HG03432 (cell line): ENCODE data around the gene CPZ.
"Not testable (repeated sequence)": the region's sequence is repeated elsewhere in the genome, so short reads cannot be mapped to it uniquely, and the experiment has no call there.

Source experiments
- ATAC-seq: cut with Tn5 transposase; IDR thresholded peaks from one replicate; pipeline ENCODE4 v1.9.1; 2021; ENCODE audit warnings: mild to moderate bottlenecking, moderate library complexity; ENCODE audit not compliant: unreplicated experiment

CPZ gene

DNA sequence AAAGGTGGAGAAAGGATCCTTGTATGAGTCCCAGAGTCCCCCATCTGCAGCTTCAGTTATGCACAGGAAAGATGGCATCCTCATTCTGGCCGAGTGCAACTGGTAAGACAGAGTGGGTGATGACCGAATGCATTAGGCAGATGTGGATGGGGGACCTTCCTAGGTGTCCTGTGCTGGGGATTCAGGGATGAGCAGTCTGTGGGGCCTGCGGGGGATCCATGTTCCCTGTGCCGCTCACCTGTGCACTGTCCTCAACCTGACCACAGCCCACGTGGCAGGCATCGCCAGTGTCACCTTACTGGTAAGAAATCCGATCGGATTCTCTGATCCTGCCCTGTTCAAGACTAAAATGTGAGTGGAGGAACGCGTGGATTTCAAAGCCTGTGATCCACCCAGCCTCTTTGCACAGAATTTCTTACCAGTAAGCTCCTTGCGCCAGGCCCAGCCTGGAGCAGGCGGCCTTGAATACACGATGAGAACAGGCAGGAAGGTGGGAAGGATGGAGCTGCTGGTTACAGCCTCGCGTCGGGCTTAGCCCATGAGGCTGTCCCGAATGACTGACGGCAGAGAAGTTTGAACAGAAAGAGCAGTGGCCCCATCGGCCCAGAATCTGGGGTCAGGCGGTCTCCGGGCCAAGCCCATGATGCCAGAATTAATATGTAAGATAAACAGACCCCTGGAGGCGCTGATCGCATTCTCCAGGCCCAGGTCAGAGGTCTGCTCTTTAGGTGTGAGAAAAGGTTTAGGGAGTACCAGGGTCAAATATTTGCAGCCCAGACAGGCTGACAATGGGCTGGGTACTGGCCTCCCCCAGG, 56.5 kb downstream of the CPZ start:
- ATAC-seq, result no peak

DNA sequence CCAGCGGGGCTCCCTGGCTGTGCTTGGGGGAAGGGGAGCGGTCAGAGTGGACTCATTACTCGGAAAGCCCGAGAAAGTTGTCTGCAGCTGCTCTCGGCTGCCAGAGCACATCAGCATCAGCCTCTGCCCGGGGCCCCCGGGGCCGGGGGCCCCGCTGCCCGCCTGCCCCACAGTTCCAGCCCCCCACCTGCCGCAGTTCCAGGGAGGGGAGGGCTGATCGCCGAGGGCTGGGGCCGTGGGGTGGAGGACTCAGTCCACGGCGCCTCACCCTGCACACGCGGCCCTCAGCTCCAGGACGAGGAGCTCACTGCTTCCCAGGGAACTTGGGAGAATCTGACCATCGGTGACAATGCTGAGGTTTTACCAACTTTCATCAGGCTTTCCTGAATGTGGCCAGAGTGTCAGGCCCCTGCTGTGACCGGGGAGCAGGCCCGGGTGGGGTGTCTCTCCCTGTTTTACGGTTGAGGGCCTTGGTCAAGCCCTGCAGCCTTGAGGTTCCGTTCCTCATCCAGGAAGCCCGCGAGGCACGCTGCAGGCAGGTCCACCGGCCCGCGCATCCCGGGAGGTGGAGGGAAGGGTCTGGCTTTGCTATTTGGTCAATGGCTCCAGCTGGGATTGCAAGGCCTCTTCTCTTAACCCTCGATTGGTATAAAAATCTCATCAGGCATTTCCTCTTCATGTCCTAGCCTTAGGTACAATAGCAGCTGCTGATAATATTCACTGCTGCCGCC, 57.2 kb downstream of the CPZ start:
- no peak for ATAC-seq

DNA sequence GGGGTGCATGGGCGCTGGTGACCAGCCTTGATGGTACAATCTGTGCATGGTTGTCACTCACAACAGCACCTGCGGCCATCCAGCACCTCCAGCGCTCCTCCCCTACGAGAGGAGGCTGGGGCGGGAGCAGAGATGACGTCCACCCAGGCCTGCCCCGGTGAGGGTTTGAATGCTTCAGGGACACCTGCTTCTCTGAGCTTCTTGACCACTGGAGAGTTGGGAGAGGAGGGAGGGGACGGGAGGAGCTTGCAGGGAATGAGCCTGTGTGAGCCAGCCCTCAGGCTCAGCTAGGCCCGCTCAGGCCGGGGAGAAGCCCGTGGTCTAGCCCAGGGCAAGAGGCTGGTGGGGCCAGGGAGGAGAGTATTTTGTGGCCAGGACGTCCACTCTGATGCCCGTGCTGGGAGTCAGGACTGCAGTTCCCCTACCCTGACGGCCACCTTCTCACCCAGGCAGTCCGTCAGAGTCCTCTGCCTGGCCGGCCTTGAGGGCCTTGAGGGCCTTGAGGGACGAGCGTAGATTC, 59.2 kb downstream of the CPZ start:
- no peak for ATAC-seq

DNA sequence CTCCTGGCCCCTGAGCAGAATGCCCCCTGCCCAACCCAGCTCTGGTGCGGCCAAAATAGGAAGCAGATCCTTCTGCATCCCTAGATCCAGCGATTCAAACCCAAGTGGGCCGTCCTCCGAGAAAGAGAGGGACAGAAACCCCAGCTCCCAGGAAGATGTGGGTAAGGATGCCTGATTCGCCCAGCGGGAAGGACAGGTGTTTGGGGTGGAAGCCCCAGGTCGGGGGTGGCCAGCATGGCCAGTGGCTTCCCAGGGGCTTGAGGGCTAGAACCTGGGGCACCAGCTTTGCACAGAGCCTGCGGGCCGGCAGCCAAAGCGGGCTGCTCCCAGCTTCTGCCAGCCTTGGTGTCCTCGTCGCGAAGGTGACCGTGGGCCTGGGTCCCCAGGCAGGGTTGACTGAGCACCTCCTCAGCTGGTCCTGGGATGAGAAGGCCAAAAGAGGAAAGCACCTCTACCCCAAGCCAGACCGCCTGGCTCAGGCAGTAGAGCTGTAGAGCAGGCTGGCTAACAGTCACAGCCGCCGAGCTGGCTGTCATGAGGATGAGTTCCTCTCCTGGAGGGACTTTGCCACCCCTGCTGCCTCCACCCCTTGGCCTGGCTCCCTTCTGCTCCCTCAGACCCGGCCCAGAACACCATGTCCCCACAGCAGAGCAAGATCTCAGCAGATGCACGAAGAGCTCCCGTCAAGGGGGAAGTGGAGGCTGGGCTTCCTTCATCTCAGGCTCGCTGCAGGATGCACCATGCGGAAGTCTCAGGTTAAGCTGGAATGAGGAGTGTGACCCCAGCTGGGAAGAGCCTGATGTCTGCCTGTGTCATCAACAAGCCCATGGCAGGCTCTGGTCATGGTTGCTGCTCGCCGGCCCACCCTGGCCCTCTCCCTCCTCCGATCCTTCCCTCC, 59.9 kb downstream of the CPZ start:
- ATAC-seq, result no peak

DNA sequence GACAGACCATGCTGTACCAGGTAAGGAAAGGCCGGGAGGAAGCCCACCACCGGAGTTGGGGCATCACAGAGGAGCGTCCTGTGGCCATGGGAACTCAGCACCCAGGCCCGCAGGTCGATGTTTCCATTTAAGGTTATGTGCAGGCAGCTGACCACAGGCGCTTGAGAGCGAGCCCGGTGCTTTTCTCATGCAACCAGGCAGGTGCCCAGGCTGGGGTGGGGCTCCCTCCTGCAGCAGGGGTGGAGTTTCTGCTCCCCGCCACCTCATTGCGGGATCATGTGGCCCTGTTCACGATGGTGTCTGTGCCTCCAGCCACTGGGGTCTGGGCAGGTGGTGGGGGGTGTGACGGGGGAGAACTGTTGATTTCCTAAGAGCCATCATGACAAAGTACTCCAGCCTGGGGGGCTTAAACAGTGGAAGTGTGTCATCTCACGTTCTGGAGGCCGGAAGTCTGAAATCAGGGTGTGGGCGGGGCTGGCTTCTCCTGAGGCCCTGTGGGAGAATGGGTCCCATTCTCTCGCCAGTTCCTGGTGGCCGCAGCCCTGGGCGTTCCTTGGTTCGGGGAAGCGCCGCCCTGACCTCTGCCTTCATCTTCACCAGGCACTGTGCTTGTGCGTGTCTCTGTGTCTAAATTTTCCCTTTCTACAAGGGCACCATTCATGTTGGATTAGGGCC, 60.9 kb downstream of the CPZ start:
- ATAC-seq, result no peak

DNA sequence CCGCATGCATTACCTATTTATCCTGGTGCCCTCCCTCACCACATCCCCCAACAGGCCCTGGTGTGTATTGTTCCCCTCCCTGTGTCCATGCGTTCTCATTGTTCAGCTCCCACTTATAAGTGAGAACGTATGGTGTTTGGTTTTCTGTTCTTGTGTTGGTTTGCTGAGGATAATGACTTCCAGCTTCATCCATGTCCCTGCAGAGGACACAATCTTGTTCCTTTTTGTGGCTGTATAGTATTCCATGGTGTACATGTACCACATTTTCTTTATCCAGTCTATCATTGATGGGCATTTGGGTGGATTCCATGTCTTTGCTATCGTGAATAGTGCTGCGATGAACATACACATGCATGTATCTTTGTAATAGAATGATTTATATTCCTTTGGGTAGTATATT, 61.6 kb downstream of the CPZ start:
- ATAC-seq, result not testable (repeated sequence)

DNA sequence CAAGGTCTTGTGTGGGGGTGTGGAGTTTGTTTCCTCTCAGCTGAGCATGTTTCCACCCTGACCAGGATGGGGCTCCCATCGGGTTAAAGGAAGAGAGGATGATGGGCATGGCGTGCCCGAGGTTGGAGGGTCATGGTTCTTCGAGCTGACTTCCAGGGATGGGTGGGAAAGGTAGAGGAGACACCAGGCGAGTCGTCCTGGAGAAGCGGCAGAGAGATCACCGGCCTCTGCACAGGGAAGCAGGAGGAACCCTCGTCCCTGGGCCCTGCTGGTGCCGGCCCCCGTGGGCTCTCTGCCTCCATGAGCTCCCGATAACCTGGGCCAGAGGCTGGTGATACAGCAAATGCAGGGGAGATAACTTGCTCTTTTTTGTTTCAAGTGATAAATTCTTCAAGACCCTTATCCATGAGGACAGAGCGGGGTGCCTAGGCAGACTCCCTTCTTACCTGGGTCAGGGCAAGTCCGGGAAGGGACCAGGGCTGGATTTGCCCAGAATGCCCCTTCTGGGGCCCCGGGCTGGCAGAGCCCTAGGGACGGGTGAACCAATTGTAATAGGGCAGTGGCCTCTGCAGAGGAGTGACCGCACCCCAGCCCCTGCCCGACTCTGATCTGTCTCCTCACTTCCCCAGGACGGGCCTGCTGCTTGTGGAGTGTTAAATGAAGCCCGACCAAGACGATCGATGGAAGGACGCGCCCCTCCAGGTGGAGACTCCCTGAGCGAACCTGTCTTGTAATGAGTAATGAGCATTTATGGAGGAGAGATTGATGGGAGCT, 63.0 kb downstream of the CPZ start:
- ATAC-seq, result no peak

DNA sequence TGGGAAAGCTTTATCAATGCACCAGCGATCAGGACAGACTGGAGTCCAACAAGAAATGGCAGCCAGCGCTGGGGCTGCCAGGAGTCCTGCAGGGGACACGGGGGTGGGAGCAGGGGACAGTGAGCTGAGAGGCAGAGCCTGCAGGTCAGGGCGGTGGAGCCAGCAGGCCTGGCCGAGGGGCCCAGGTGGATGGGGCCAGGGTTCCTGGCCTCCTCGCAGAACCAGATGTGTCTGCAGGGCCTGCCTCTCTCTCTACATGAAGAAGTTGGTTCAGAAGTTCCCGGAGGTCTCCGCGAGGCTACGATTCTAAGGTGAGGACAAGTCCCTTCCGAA, 63.6 kb downstream of the CPZ start:
- ATAC-seq, result no peak

DNA sequence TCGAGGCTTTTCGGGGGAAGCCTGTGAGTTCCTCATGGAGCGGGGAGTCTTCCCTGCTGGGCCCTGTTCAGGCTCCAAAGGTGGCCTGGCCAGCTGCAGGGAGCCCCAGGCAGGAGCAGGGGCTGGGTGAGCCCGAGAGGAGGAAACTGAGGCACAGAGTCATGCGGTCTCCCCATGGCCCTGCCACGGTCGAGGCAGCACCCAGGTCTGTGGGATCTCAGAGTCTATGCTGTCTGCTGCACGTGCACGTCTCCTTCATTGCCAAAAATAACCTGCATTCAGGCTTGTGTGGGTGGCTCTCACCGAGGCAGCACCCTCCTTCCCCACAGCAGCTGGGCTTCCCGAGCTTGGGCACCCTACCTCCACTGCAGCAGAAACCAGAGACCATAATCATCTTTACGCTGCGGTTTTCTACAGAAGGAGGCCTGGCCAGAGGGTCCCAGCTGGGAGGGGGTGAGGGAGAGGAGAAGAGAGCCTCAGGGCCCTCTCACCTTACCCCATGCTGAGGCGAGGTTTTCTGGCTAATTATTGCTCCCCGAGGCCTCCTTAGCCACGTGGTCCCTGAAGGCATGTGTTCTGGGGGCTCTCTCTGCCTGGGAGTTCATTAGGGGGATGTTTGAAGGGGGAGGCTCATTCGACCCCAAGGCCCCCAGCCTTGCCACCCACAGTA, 64.3 kb downstream of the CPZ start:
- ATAC-seq, result no peak

DNA sequence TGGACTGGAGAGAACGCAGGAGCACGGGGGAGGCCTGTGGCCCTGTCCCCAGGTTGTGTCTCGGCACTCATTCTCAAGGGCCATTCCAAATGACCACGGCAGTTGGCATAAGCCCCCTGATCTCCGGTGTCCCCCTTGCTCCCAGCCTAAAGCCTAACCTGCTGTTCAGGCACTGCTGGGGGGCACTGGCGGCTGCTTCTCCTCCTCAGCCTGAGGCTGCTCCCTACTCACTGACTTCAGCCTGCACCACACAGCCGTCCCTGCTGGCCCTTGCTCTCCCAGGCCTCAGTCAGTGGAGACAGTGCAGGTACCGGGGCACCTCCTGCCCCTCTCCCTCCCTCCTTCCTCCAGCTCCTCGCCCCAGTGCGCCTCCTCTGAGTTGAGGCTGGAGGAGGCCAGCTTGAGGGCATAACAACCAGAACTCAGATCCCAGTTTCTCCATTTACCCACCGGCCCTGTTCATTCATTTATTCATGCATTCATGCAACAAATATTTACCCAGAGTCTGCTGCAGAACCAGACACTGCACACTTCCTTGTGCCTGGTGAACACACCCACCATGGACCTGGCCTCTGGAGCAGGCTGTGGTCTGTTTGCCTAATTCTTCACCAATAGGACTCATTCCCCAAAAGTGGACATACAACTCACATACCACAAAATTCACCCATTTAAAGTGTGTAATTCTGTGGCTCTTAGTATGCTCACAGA, 65.0 kb downstream of the CPZ start:
- no peak for ATAC-seq

DNA sequence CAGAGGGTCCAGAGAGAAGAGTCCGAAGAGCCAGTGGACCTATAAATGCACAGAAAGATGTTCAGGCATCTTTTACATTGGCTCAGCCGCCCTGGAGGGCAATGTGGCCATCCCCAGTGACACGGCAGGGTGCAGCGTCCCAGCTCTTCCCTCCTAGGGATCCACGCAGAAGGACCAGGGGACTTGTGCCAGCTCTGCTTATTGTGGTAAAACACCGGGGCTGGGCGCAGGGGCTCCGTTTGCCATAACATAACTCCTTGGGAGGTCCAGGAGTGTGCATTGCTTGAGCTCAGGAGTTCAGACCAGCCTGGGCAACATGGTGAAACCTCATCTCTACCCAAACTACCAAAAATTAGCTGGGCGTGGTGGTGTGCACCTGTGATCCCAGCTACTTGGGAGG, 70.2 kb downstream of the CPZ start:
- no peak for ATAC-seq

DNA sequence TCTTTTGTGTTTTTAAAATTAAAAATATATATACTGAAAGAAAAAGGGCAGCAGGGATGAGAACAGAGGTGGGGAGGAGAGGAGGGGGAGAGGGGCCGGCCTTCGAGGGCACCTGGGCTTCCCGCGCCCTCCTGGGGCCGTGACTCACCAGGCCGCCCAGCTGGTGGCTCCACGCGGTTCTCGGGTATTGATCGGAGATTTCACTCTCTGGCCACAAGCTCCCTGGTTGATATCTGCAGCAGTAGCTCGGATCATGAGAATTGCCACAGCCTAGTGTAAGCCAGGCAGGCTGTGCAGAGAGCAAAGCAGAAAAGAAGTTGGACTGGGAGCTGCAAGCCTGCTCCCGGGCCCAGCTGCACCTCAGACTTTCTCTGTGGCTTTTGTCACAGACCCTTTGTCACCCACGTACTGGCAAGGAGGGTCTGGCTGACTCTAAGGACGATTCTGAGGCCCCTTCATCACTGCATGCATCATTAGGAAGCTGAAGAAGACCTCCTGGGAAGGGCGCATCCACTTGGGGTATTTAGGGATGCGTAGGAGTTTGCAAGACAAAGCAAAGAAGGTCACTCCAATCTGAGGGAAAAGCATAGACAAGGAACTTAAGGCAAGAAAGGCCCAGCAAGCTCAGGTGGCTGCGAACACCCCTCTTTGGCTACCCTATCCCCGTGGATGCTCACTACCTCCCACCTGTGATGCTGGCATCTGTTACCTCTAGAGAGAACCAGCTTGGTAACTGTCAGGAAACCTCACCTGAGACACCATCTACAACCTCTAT, 71.7 kb downstream of the CPZ start:
- ATAC-seq, result no peak

DNA sequence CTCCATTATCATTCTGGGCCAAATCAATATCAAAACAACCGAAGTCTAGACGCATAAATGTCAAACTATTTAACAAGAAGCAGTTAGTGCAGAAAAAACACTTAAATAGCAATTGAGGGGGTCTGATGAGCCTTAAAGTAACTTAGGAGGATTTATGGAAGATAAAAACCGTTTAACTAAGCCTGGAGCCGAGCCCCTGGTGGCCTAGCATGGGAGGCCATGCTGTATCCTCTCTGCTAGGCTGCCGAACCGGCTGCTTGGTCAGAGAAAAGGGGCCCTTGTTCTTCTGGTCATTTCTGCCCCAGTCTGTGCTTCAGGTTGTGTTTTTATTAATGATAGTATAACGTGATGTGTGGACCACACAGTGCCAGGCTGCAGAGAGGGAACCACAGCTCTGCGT, 72.4 kb downstream of the CPZ start:
- ATAC-seq, result no peak

DNA sequence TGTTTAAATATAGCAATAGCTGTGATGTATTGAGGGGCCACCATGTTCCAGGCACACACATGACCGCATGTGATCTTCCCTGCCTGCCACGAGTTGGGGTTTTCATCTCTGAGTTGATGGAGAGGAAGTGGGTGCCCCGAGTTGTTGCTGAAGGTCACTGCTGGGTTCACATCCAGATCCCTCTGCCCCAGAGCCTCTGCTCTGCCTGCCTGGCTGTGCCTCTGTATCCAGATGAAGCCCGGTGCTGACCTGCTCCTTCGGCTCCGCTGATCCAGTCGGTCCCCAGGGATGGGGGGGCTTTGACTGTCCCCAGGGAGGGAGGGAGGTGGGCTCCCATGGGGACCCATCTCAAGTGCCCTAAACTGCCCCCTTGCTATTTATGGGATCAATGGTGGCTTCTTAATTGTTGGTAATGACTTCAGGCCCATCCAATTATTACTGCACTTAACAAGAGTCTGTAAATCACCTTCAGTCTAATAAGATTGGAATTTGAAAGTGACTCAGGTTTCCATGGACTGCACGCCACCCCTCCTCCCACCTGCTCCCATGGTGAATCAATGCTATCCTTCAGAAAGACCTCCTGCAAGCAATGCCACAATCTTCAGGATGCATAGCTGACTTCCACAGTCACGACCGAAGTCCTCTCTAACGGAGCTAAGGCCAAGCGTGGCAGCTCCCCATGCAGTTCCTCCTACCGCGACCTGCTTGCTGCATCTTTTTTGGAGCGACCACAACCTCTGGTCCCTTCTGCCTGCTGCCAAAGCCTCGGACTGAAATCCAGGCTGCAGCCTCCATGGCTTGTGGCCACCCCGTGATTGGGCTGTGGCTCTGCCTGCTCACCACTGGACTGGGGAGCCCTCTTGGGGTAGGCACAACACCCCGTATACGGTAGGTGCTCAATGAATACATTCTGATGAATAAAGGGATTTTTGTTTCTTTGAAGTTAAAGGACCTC, 73.1 kb downstream of the CPZ start:
- ATAC-seq, result no peak

DNA sequence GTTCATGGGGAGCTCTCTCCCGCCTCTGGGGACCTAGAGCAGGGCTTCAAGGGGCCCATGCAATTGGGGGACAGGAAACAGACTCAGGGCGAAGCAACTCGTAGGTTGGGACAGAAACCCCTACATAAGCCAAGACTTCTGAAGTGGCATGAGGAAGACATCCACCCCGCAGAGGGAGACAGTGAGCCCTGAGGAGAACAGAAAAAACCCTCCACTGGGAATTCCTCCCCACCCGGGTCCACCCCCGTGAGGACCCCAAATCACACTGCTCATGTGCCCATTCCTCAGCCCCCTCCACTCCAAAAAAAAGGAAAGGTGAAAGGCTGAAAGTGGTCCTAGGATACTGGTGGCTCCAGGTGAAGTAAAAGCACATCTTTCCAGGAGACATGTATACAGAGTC, 74.0 kb downstream of the CPZ start:
- ATAC-seq, result no peak
